ENCODE results near the gene MXRA7. TPM values are rescaled to one million over a fixed set of nuclear protein-coding genes. Genes with fewer than 3 reads are reported as not detected.
"Not testable (repeated sequence)": the region's sequence is repeated elsewhere in the genome, so short reads cannot be mapped to it uniquely, and the experiment has no call there.

Gene MXRA7
- total RNA-seq, 1 experiment from 2014 or later: 77.9 TPM

GRCh38 chr17:76723812-76724211, 13.0 kb upstream of the MXRA7 start:
- no peak for DNase-seq (ENCODE audit: low read depth, low spot score)
- in situ Hi-C loops (cut with HindIII; ENCODE audit: low pct_unique_long_range_greater_than_20kb, low sequenced_read_pairs): no loop called here
- Histone ChIP-seq H3K36me3 (ENCODE audit: control insufficient read depth, insufficient read depth, low read length) (peaks cover 28% of the 10 kb centered on the region), H3K9me3 (ENCODE audit: control insufficient read depth, insufficient read depth, low read depth, low read length) (no peaks in the 10 kb centered on the region), H3K27me3 (ENCODE audit: control insufficient read depth, insufficient read depth, low read length) (no peaks in the 10 kb centered on the region), H3K4me3 (ENCODE audit: low read depth in 2 of 2, low read length in 2 of 2) (no peak overlapping the region), H3K27ac (ENCODE audit: low read length) (no peak overlapping the region), H3K4me1 (ENCODE audit: control insufficient read depth, insufficient read depth, low read length) (no peaks in the 10 kb centered on the region)
- intact Hi-C loops (cut with micrococcal nuclease; ENCODE audit: unreplicated experiment): no loop called here
- TF ChIP-seq SIN3A (IDR thresholded peaks at IDR 0.05; ENCODE audit: borderline replicate concordance, insufficient read depth, low read depth, low read length) (no peak), TCF7L2 (IDR thresholded peaks at IDR 0.05; ENCODE audit: low read depth, low read length) (no peak), CTCF (IDR thresholded peaks at IDR 0.05) (no peak), POLR2AphosphoS5 (IDR thresholded peaks at IDR 0.05; ENCODE audit: low read depth, low read length) (no peak)
- CTCF ChIA-PET: no interaction called here
- BruUV-seq (replicated peaks): no TSS peak
- POLR2A ChIA-PET: no interaction called here
- no peak for ATAC-seq

GRCh38 chr17:76722977-76723376, 12.2 kb upstream of the MXRA7 start:
- H3K4me1 ChIP-seq (ENCODE audit: control insufficient read depth, insufficient read depth, low read length); POLR2A ChIA-PET; CTCF ChIA-PET; H3K4me3 ChIP-seq (ENCODE audit: low read depth in 2 of 2, low read length in 2 of 2); H3K9me3 ChIP-seq (ENCODE audit: control insufficient read depth, insufficient read depth, low read depth, low read length); in situ Hi-C loops (cut with HindIII; ENCODE audit: low pct_unique_long_range_greater_than_20kb, low sequenced_read_pairs); intact Hi-C loops (cut with micrococcal nuclease; ENCODE audit: unreplicated experiment); DNase-seq (ENCODE audit: low read depth, low spot score); BruUV-seq (replicated peaks); ATAC-seq; H3K27ac ChIP-seq (ENCODE audit: low read length); H3K27me3 ChIP-seq (ENCODE audit: control insufficient read depth, insufficient read depth, low read length): not testable (repeated sequence)
- H3K36me3 ChIP-seq (ENCODE audit: control insufficient read depth, insufficient read depth, low read length): peaks cover 33% of the 10 kb centered on the region

GRCh38 chr17:76722279-76722678, 11.5 kb upstream of the MXRA7 start:
- Histone ChIP-seq H3K9me3 (ENCODE audit: control insufficient read depth, insufficient read depth, low read depth, low read length) (no peaks in the 10 kb centered on the region), H3K4me1 (ENCODE audit: control insufficient read depth, insufficient read depth, low read length) (no peaks in the 10 kb centered on the region), H3K27me3 (ENCODE audit: control insufficient read depth, insufficient read depth, low read length) (no peaks in the 10 kb centered on the region), H3K27ac (ENCODE audit: low read length) (no peak overlapping the region), H3K36me3 (ENCODE audit: control insufficient read depth, insufficient read depth, low read length) (peaks cover 33% of the 10 kb centered on the region), H3K4me3 (ENCODE audit: low read depth in 2 of 2, low read length in 2 of 2) (no peak overlapping the region)
- ATAC-seq (no peak), DNase-seq (ENCODE audit: low read depth, low spot score) (no peak)
- intact Hi-C loops (cut with micrococcal nuclease; ENCODE audit: unreplicated experiment): no loop called here
- ChIA-PET POLR2A (no interaction called here), CTCF (no interaction called here)
- BruUV-seq (replicated peaks): no TSS peak
- in situ Hi-C loops (cut with HindIII; ENCODE audit: low pct_unique_long_range_greater_than_20kb, low sequenced_read_pairs): no loop called here
- no peak for TF ChIP-seq TCF7L2 (IDR thresholded peaks at IDR 0.05; ENCODE audit: low read depth, low read length)
- TF ChIP-seq POLR2AphosphoS5 (IDR thresholded peaks at IDR 0.05; ENCODE audit: low read depth, low read length): no peak
- no peak for TF ChIP-seq CTCF (IDR thresholded peaks at IDR 0.05)
- no peak for TF ChIP-seq SIN3A (IDR thresholded peaks at IDR 0.05; ENCODE audit: borderline replicate concordance, insufficient read depth, low read depth, low read length)
- no peak for TF ChIP-seq REST (IDR thresholded peaks at IDR 0.05; ENCODE audit: insufficient read depth in 1 of 2, low read depth in 2 of 2, low read length in 1 of 2)

Measured in Panc1 (cell line).